Keratinocyte (primary cell): Measurements from ENCODE around the gene OLFML2B.

Experiments
- CTCF ChIP-seq, 3 experiments: IDR thresholded peaks in 1 of 3; conservative IDR thresholded peaks in 1 of 3; optimal IDR thresholded peaks in 1 of 3; 2 replicates in 2 of 3; 3 replicates in 1 of 3; pipeline versions ENCODE3 to v1.5.1; 2011; ENCODE audit warnings: low read length in 3 of 3, mild to moderate bottlenecking in 3 of 3, moderate library complexity in 2 of 3, control low read depth in 1 of 3, inconsistent platforms in 1 of 3; ENCODE audit not compliant: insufficient read depth in 2 of 3; ENCODE audit errors: extremely low read depth in 1 of 3
- EZH2 ChIP-seq: IDR thresholded peaks from one replicate; pipeline ENCODE4 v1.6.1; 2012; ENCODE audit warnings: inconsistent platforms, mild to moderate bottlenecking, low read length, moderate library complexity

- TF ChIP-seq CTCF (optimal IDR thresholded peaks at IDR 0.05 in 1 of 3, IDR thresholded peaks at IDR 0.05 in 1 of 3, conservative IDR thresholded peaks at IDR 0.05 in 1 of 3; ENCODE audit: extremely low read depth in 1 of 3, insufficient read depth in 2 of 3, low read length in 3 of 3) (no peak), EZH2 (no peak)
These were observed 82.6 kb downstream of the OLFML2B start for GRCh38 chr1:161940866-161941591.
